A673 (cell line): ENCODE data around the gene STK26. TPM values are rescaled to one million over a fixed set of nuclear protein-coding genes. Genes with fewer than 3 reads are reported as not detected.

Experiments used
- BruUV-seq: library from RNA; stranded (reverse); fragments of 400-500 nt; replicated peaks from 2 replicates; lab custom pipeline; 2021; lab: Mats Ljungman, UMichigan
- CTCF ChIA-PET: fragments of 300-600 bp; sonication (Branson Sonifier 250); formaldehyde crosslinking; loops from one replicate; lab custom pipeline; 2022; ENCODE audit warnings: antibody characterized with exemption; lab: Charles Lee
- POLR2A ChIA-PET: fragments of 300-600 bp; sonication (Branson Sonifier 250); formaldehyde crosslinking; loops from one replicate; lab custom pipeline; 2022; ENCODE audit warnings: antibody characterized with exemption; ENCODE audit not compliant: low non-redundant PET; lab: Charles Lee
- DNase-seq: peaks from one replicate; pipeline ENCODE4 v3.0.0-alpha.2; 2015; ENCODE audit warnings: low spot score
- H3K27ac ChIP-seq: fragments of 200-600 bp; sonication (generic); 2 replicates; pipeline ENCODE4 v1.5.1; 2016; ENCODE audit warnings: mixed run types, low read depth, mild to moderate bottlenecking, mixed read lengths, antibody characterized with exemption, low read length; ENCODE audit not compliant: poor library complexity, severe bottlenecking
- H3K27me3 ChIP-seq: fragments of 200-600 bp; sonication (generic); replicated peaks from 2 replicates; pipeline ENCODE4 v1.6.1; 2017; ENCODE audit warnings: mixed run types, low read depth, mild to moderate bottlenecking, mixed read lengths, antibody characterized with exemption, low read length; ENCODE audit not compliant: insufficient read depth, poor library complexity
- H3K36me3 ChIP-seq: fragments of 200-600 bp; sonication (generic); 2 replicates; pipeline ENCODE4 v1.6.1; 2016; ENCODE audit warnings: mixed run types, mild to moderate bottlenecking, mixed read lengths, antibody characterized with exemption, low read length; ENCODE audit not compliant: insufficient read depth, poor library complexity, severe bottlenecking
- H3K4me1 ChIP-seq: fragments of 200-600 bp; sonication (generic); 2 replicates; pipeline ENCODE4 v1.6.1; 2017; ENCODE audit warnings: mixed run types, mild to moderate bottlenecking, mixed read lengths, antibody characterized with exemption, low read length; ENCODE audit not compliant: insufficient read depth, poor library complexity, severe bottlenecking
- H3K4me3 ChIP-seq: fragments of 200-600 bp; sonication (generic); 2 replicates; pipeline ENCODE4 v1.5.1; 2016; ENCODE audit warnings: low read depth, mixed run types, mild to moderate bottlenecking, mixed read lengths, low read length; ENCODE audit not compliant: poor library complexity, severe bottlenecking
- H3K9me3 ChIP-seq: fragments of 200-600 bp; sonication (generic); 2 replicates; pipeline ENCODE4 v1.6.1; 2016; ENCODE audit warnings: mixed run types, low read depth, mild to moderate bottlenecking, mixed read lengths, antibody characterized with exemption, low read length; ENCODE audit not compliant: poor library complexity, severe bottlenecking
- EZH2 ChIP-seq: fragments of 200-600 bp; sonication (generic); IDR thresholded peaks from 2 replicates; pipeline ENCODE4 v1.6.1; 2017; ENCODE audit warnings: borderline replicate concordance, low read depth, mild to moderate bottlenecking, mixed read lengths, antibody characterized with exemption, low read length; ENCODE audit not compliant: poor library complexity, severe bottlenecking
- intact Hi-C: fragments of 100-400 bp; cut with micrococcal nuclease; formaldehyde crosslinking; loops from one replicate; pipeline ENCODE4 v1.10.0; 2022; ENCODE audit not compliant: unreplicated experiment
- total RNA-seq: library from RNA; stranded (reverse); gene quantifications from 2 replicates; pipeline ENCODE4 v1.2.3, GENCODE V29; 2021
- TF ChIP-seq, protein P1 (sequence below): fragments of 300-800, 200-600 bp; sonication (generic); conservative IDR thresholded peaks from 2 replicates; pipeline ENCODE4 v1.5.1; 2017; ENCODE audit warnings: low read depth, mild to moderate bottlenecking, antibody characterized with exemption, low read length, moderate library complexity, mixed read lengths

Gene STK26
- total RNA-seq, 1 experiment from 2014 or later = 60.8 TPM

DNA sequence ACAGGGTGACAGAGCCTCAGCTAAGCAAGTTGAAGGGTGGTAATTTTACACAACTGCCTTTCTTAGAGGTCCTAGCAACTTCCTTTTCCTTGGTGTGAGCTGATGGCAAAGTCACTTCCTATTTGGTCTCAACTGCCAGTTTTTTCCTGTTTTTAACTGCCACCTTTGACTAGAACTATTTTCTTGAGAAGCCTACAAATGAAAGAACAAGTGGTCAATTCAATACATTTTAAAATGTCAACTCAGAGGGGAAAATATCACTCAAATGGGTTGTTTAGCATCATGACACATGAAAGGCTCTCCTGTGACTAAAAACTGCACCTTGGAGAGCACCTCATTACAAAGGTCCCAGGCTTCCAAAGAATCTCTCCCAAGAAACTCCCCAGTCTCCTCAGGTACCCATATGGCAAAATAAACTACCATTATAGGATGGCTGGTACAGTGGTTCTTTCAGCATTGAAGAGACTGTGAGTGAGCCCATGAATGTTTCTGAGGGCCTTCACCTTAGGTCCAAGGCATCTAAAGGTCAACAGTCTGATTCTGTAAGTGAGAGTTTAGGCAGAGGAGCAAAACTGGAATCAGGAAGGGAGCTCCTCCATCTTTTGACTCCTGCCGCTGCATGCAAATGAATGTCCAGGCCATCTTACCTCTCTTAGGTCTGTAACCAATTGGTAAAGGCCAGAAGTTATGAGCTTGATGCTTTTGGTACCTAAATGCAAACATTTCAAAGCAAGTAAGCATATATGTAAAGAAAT lies 5.5 kb upstream of the STK26 start:
- TF ChIP-seq, protein P1, sequence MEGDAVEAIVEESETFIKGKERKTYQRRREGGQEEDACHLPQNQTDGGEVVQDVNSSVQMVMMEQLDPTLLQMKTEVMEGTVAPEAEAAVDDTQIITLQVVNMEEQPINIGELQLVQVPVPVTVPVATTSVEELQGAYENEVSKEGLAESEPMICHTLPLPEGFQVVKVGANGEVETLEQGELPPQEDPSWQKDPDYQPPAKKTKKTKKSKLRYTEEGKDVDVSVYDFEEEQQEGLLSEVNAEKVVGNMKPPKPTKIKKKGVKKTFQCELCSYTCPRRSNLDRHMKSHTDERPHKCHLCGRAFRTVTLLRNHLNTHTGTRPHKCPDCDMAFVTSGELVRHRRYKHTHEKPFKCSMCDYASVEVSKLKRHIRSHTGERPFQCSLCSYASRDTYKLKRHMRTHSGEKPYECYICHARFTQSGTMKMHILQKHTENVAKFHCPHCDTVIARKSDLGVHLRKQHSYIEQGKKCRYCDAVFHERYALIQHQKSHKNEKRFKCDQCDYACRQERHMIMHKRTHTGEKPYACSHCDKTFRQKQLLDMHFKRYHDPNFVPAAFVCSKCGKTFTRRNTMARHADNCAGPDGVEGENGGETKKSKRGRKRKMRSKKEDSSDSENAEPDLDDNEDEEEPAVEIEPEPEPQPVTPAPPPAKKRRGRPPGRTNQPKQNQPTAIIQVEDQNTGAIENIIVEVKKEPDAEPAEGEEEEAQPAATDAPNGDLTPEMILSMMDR = no peak
- TF ChIP-seq EZH2 = no peak

DNA sequence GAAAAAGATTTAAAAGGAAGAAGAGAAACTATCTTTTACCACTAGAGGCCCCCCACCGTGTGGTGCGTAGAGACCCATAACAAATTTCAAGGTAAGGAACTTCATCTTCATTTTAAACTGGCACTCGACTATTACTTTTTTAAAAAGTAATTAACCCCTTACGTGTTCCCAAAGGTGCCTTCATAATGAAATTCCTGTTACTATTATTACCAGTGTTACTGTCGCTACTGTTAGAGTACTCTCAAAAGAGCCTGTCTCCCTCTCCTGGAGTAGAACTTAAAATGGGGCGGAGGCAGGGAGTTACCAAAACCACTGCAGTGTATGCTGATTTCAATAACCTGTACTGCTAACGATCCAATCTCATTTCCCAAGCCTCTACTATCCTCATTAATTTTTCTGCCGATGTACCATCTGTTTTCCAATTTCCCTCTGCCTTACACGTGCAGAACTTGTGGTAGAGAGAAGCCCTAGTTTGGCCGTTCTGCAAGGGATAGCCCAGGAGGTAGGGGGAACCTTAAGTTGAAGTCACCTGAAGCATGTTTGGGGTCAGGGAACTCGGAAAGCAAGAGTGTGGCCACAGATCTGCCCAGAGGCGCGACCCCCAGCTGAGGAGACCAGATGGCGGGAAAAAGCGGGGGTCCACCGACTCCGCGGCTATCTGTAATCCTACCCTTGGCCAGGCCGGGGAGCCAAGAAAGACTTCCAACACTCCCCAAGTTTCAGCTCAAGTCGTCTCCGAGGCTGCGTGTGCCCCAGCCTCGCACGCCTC lies 720 bp upstream of the STK26 start:
- CTCF ChIA-PET = no interaction called here

More for the DNA sequence above, 5.5 kb upstream of the STK26 start:
- Histone ChIP-seq H3K4me3 (no peak overlapping the region), H3K27me3 (peaks cover 5% of the 10 kb centered on the region), H3K36me3 (no peaks in the 10 kb centered on the region), H3K4me1 (no peaks in the 10 kb centered on the region), H3K9me3 (no peaks in the 10 kb centered on the region), H3K27ac (no peak overlapping the region)
- ChIA-PET POLR2A (no interaction called here), CTCF (no interaction called here)
- intact Hi-C loops = no loop called here
- no peak for DNase-seq
- no TSS peak for BruUV-seq

DNA sequence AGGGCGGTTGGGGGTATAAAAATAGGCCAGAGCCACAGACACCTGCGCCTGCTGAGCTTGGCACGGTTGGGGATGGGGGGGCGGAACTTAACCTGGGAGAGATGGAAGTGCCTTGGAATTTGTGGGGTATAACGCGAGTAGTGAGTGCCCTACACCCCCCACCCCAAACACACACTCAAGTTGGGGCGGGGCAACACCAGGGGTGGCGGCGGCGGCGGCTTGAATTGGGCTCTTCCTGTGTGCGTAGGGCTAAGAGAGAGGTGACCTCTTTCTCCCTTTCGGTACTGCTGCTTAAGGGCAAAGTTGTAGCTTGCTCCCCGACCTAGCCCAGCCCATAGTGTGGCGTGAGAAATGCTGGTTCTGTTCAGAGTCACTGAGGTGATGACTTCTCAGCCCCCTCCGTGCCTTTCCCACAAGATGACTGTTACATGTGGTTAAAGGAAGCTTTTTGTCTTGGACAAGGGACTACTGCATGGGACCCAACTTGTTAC lies 839 bp downstream of the STK26 start:
- POLR2A ChIA-PET = interaction anchor here (0.7 kb wide), 1 partner anchor 439 kb away, joined by 3 read pairs; no protein-coding TSS in a partner anchor

More for the DNA sequence above, 720 bp upstream of the STK26 start:
- no TSS peak for BruUV-seq
- POLR2A ChIA-PET = no interaction called here
- no peaks in the 10 kb centered on the region for H3K36me3 ChIP-seq
- TF ChIP-seq, protein P1 = peak; percentile 45
- TF ChIP-seq EZH2 = no peak
- peak overlapping the region; percentile 79 for H3K27ac ChIP-seq
- peak; percentile 23 for DNase-seq
- intact Hi-C loops = no loop called here
- H3K4me3 ChIP-seq = peak overlapping the region; percentile 72
- no peaks in the 10 kb centered on the region for H3K9me3 ChIP-seq
- peaks cover 3% of the 10 kb centered on the region for H3K27me3 ChIP-seq
- no peaks in the 10 kb centered on the region for H3K4me1 ChIP-seq

More for the DNA sequence above, 839 bp downstream of the STK26 start:
- no peaks in the 10 kb centered on the region for H3K4me1 ChIP-seq
- peaks cover 3% of the 10 kb centered on the region for H3K27me3 ChIP-seq
- no peak for TF ChIP-seq EZH2
- TF ChIP-seq, protein P1 = no peak
- DNase-seq = peak; percentile 30
- peak overlapping the region; percentile 79 for H3K27ac ChIP-seq
- CTCF ChIA-PET = no interaction called here
- intact Hi-C loops = no loop called here
- no peaks in the 10 kb centered on the region for H3K9me3 ChIP-seq
- H3K4me3 ChIP-seq = peak overlapping the region; percentile 72
- no TSS peak for BruUV-seq
- no peaks in the 10 kb centered on the region for H3K36me3 ChIP-seq
